Measurements from ENCODE around the gene BPIFB6. TPM values are rescaled to one million over a fixed set of nuclear protein-coding genes. Genes with fewer than 3 reads are reported as not detected.

BPIFB6 gene
- total RNA-seq, 1 experiment from 2014 or later = not detected

DNA sequence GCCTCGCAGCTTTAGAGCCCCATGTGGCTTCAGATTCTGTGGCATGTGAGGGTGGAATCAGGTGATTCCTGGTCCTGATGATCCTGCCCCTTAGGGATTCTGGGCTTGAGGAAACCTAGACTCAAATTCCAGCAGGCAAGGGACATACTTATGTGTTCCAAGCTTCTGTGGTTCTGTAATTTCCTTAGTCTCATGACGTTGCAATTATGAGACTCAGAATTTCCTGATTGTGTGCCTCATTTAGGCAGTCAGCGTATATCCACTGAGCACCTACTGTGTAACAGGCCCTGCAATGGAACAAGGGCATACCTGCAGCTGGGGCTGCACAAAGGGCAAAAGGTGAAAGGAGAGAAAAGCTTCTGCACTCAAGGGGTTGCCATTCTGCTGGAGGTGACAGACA is 36.4 kb downstream of the BPIFB6 start:
- H3K4me1 ChIP-seq = peaks cover 11% of the 10 kb centered on the region
- no peaks in the 10 kb centered on the region for H3K36me3 ChIP-seq
- no peak overlapping the region for H3K27ac ChIP-seq
- no peak for DNase-seq
- 0 out of 2 replicates have a peak, but pooled peaks cover 2% of the 10 kb centered on the region for H3K9me3 ChIP-seq (replicated peaks)
- no peaks in the 10 kb centered on the region for H3K27me3 ChIP-seq
- no peak overlapping the region for H3K4me3 ChIP-seq

GRCh38 chr20:33068251-33068939 is 36.9 kb downstream of the BPIFB6 start:
- H3K27me3 ChIP-seq = no peaks in the 10 kb centered on the region

GRCh38 chr20:33069673-33070072 is 38.2 kb downstream of the BPIFB6 start:
- no peak overlapping the region for H3K4me3 ChIP-seq
- no peak overlapping the region for H3K27ac ChIP-seq
- no peaks in the 10 kb centered on the region for H3K27me3 ChIP-seq
- 0 out of 2 replicates have a peak, but pooled peaks cover 3% of the 10 kb centered on the region for H3K9me3 ChIP-seq (replicated peaks)
- peaks cover 3% of the 10 kb centered on the region for H3K4me1 ChIP-seq
- no peak for DNase-seq
- H3K36me3 ChIP-seq = no peaks in the 10 kb centered on the region

More at GRCh38 chr20:33068251-33068939, 36.9 kb downstream of the BPIFB6 start:
- H3K4me3 ChIP-seq = no peak overlapping the region
- H3K36me3 ChIP-seq = no peaks in the 10 kb centered on the region
- DNase-seq = no peak
- H3K9me3 ChIP-seq (replicated peaks) = 0 out of 2 replicates have a peak, but pooled peaks cover 3% of the 10 kb centered on the region
- peaks cover 5% of the 10 kb centered on the region for H3K4me1 ChIP-seq
- no peak overlapping the region for H3K27ac ChIP-seq

DNA sequence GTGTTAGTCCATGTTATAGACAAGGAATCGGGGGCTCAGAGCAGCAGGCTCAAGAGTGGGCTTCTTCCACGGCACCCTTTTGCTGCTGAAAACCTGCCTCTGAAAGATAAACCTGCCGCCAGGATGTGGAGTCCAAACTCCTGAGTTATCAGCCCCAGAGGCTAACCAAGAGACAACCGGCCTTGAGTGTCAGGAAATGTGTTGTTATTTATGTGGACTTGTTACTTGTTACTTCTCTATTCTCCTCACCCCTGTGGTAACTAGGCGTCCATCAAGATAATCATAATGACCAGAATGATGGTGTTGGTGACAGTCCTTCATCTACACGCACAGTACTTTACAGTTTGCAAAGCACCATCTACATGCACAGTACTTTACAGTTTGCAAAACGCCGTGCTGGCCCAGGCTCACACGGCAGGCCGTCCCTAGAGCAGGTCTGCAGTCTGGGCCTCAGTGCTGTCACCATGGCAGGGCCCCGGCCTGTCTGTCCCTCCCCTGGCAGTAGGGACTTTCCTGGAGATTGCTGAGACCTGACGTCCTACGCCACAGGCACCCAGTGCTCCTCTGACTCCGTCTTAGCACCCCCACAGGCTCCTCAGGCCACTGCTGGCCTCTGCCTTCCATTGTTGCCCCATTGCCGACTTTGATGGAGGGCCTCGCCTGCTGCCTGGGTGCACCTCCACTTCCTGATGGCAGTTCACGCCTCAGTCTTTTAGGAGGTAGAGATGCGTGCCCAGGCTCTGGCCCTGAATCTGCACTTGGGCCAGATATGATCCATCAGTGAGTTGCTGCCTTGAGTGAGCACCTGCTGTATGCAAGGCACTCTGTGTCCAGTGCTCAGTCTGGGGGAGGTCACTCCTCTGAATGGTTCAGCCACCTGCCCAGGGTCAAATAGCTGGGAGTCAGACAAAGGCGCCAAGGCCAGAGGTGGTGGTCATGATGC is 38.9 kb downstream of the BPIFB6 start:
- H3K27ac ChIP-seq = no peak overlapping the region
- DNase-seq = no peak
- 0 out of 2 replicates have a peak, but pooled peaks cover 3% of the 10 kb centered on the region for H3K9me3 ChIP-seq (replicated peaks)
- H3K36me3 ChIP-seq = no peaks in the 10 kb centered on the region
- H3K4me3 ChIP-seq = no peak overlapping the region
- H3K27me3 ChIP-seq = no peaks in the 10 kb centered on the region
- peaks cover 10% of the 10 kb centered on the region for H3K4me1 ChIP-seq

DNA sequence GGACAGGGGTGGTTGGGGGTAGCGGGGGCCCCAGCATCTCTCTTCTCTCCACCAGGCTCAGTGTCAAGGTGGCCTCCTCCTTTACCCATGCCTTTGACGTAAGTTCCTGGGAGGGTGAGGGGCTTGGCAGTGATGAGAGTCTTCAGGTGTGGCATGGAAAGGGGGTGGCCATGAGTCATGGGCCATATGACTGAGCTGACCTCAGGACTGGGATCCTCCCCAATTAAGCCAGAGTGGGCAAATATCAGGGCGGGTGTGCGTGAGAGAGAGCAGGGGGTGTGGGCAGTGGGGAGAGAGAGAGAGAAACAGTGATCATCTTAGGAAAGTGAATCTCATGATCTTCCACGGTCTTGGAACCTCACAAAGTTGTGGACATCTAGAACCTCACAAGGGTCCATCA is 39.8 kb downstream of the BPIFB6 start:
- H3K9me3 ChIP-seq (replicated peaks) = 0 out of 2 replicates have a peak, but pooled peaks cover 3% of the 10 kb centered on the region
- no peak overlapping the region for H3K27ac ChIP-seq
- no peak overlapping the region for H3K4me3 ChIP-seq
- H3K36me3 ChIP-seq = no peaks in the 10 kb centered on the region
- no peaks in the 10 kb centered on the region for H3K27me3 ChIP-seq
- DNase-seq = no peak
- H3K4me1 ChIP-seq = peaks cover 18% of the 10 kb centered on the region

- H3K27me3 ChIP-seq = no peaks in the 10 kb centered on the region
- H3K9me3 ChIP-seq (replicated peaks) = 0 out of 2 replicates have a peak, but pooled peaks cover 3% of the 10 kb centered on the region
- H3K36me3 ChIP-seq = no peaks in the 10 kb centered on the region
- no peak for DNase-seq
- no peak overlapping the region for H3K4me3 ChIP-seq
- H3K27ac ChIP-seq = no peak overlapping the region
- peaks cover 25% of the 10 kb centered on the region for H3K4me1 ChIP-seq
These were observed 40.9 kb downstream of the BPIFB6 start for GRCh38 chr20:33072362-33072761.

GRCh38 chr20:33072813-33073212 is 41.4 kb downstream of the BPIFB6 start:
- Histone ChIP-seq H3K27ac (no peak overlapping the region), H3K27me3 (no peaks in the 10 kb centered on the region), H3K9me3 (replicated peaks) (0 out of 2 replicates have a peak, but pooled peaks cover 3% of the 10 kb centered on the region), H3K36me3 (no peaks in the 10 kb centered on the region), H3K4me3 (no peak overlapping the region), H3K4me1 (peaks cover 25% of the 10 kb centered on the region)
- no peak for DNase-seq

DNA sequence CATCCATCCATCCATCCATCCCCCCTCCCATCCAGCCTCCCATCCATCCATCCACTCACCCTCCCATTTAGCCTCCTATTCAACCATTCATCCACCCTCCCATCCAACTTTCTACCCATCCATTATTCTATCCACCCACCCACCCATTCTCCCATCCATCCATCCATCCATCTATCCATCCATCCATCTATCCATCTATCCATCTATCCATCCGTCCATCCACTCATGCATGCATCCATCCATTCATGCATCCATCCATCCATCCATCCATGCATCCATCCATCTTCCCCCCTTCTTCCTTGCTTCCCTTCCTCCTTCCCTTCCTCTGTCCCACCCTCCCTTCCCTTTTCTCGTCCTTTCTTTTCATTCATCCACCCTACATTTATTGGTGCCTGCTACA is 43.2 kb downstream of the BPIFB6 start:
- H3K9me3 ChIP-seq (replicated peaks) = 0 out of 2 replicates have a peak, but pooled peaks cover 3% of the 10 kb centered on the region
- H3K27me3 ChIP-seq = no peaks in the 10 kb centered on the region
- peaks cover 38% of the 10 kb centered on the region for H3K4me1 ChIP-seq
- H3K36me3 ChIP-seq = no peaks in the 10 kb centered on the region
- H3K4me3 ChIP-seq = no peak overlapping the region
- H3K27ac ChIP-seq = peak overlapping the region; percentile 50
- DNase-seq = no peak

DNA sequence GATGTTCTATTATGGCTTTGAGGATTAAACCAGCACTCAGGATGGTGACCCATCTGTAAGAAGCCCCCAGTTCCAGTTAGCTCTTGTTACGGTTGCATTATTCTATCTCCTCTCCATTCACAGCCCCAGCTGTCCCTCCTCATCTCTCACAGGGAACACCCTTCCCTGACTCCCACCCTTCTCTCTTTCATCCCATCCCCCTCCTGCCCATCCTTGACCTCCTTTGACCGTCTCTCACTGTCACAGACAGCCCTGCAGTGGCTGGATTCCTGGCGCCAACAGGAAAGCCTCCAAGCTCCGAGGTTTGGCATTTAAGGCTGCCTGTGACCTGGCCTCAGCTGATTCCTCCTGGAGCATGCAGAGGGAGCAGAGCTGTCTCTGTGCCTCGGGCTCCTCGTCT is 43.8 kb downstream of the BPIFB6 start:
- DNase-seq = peak; percentile 82
- H3K27me3 ChIP-seq = no peaks in the 10 kb centered on the region
- peaks cover 43% of the 10 kb centered on the region for H3K4me1 ChIP-seq
- no peaks in the 10 kb centered on the region for H3K36me3 ChIP-seq
- 0 out of 2 replicates have a peak, but pooled peaks cover 3% of the 10 kb centered on the region for H3K9me3 ChIP-seq (replicated peaks)
- H3K27ac ChIP-seq = peak overlapping the region; percentile 50
- H3K4me3 ChIP-seq = no peak overlapping the region

- Histone ChIP-seq H3K9me3 (replicated peaks) (0 out of 2 replicates have a peak, but pooled peaks cover 3% of the 10 kb centered on the region), H3K4me1 (peaks cover 43% of the 10 kb centered on the region), H3K36me3 (no peaks in the 10 kb centered on the region), H3K4me3 (no peak overlapping the region), H3K27me3 (no peaks in the 10 kb centered on the region), H3K27ac (no peak overlapping the region; the same call in 1 of the 2 replicates)
- DNase-seq = peak in 1 of 2 experiments; percentile 59
These were observed 45.4 kb downstream of the BPIFB6 start for GRCh38 chr20:33076662-33077372.

DNA sequence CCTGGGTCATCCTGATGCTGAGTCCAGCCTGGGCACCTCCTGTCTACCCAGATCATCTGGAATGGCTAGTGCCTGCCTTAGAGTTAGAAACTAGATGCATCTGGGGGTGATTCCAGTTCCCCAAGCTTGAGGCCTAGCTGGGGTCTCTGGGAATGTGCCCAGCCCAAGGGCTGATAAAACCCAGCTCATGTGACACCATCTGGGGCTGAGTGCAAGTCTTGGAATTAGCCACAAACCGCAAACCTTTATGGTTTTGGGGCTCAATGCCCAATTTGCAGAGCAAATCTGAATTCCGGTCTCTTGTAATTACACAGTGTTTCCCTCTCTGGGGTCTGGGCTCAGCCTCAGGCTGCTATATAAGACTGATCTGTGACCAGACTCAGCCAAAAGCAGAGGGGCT is 47.8 kb downstream of the BPIFB6 start, which contains the start of gene BPIFB4:
BPIFB4 (plus strand) TSS at position 385 of the 400 bp plus-strand sequence. CDS start 1,884 bp downstream, outside the sequence.
- Histone ChIP-seq H3K36me3 (no peaks in the 10 kb centered on the region), H3K9me3 (replicated peaks) (no peaks in the 10 kb centered on the region), H3K4me3 (no peak within 1 kb of the TSS; the same call in 1 of the 2 replicates), H3K27me3 (no peaks in the 10 kb centered on the region), H3K4me1 (peaks cover 40% of the 10 kb centered on the region), H3K27ac (peak within 1 kb of the TSS; percentile 25; the same call in 1 of the 2 replicates)
- DNase-seq = peak; percentile 81 to 84

DNA sequence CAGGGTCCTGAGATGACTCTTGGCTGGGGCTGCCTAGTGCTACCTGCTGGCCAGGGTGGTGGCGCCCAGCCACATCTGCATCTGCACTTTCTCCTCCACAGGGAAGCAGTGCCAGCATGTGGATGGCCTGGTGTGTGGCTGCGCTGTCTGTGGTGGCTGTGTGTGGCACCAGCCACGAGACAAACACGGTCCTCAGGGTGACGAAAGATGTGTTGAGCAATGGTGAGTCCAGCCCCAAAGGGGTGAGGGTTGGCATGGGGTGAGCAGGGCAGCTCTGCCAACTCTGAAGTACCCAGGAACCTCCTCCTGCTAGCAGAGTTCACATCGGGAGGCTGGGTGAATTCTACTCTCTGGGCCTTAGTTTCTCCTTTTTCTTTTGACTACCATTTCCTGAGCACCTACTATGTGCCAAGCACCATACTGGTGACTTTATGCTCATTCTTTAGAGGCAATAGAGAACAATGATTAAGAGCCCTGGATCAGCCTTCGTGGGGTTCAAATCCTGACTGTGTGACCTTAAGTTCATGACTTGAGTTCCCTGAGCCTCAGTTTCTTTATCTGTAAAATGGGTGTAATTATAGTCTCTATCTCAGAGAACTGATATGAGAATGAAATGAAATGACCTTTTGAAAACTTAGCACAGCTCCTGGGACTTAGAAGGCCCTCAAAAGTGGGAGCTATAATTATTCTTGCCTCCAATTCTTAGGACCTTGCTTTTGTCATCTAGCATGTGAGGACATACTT is 50.1 kb downstream of the BPIFB6 start:
- DNase-seq = no peak
- Histone ChIP-seq H3K9me3 (replicated peaks) (no peaks in the 10 kb centered on the region), H3K4me1 (peaks cover 20% of the 10 kb centered on the region), H3K4me3 (no peak overlapping the region), H3K27ac (no peak overlapping the region), H3K36me3 (no peaks in the 10 kb centered on the region), H3K27me3 (no peaks in the 10 kb centered on the region)

DNA sequence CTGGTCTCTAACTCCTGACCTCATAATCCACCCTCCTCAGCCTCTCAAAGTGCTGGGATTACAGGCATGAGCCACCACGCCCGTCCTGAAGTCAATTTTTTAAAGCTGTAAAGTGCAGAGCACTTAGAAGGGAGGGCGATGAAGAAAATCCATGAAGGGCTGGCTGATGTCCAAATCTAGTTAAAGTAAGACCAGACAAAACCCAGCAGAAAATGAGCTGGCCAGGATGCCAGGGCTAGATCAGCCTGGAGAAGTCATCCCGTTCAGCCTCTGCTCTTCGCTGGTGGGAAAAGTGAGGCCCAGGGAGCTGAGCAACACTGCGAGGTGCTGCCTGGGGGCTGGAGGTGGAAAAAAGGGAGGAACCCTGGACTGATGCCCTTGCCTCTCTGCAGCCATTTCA is 51.1 kb downstream of the BPIFB6 start:
- Histone ChIP-seq H3K4me1 (peaks cover 17% of the 10 kb centered on the region), H3K36me3 (no peaks in the 10 kb centered on the region), H3K27ac (no peak overlapping the region), H3K27me3 (no peaks in the 10 kb centered on the region), H3K9me3 (replicated peaks) (no peaks in the 10 kb centered on the region), H3K4me3 (no peak overlapping the region)
- DNase-seq = no peak

Measured in SJCRH30 (cell line).